Endometrium (tissue), 2 donors: Measurements from ENCODE around the gene CCR3.
"Not testable (repeated sequence)": the region's sequence is repeated elsewhere in the genome, so short reads cannot be mapped to it uniquely, and the experiment has no call there.

Source experiments
- FAIRE-seq: peaks from 2 replicates; lab custom pipeline; 2012; peaks lifted over from hg19 to GRCh38; lab: Jason Lieb, UNC
- donor health status: control.
- donor health status: control.

CCR3 gene

GRCh38 chr3:46242120-46242519 lies at the start of gene CCR3:
Gene CCR3 (plus strand): TSS chr3:46242460. CDS start chr3:46265159, 22,699 bp downstream.
- FAIRE-seq, result no peak

DNA sequence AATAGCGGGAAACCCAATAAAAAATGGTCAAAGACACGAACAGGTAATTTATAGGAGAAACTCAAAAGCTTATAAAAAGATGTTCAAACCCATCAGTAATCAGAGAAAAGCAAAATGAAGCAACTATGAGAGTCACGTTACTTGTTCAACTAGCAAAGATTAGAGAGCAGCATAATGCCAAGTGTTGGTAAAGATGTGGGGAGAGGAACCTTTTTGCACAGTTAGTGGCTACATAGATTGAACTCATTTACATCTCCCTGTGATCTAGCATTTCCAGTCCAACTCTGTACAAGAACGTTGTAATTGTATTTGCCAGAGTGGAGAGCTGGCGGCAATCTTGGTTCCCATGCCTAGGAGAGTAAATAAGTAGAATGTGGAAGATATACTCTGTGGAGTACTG lies 49.3 kb upstream of the CCR3 start:
- no peak for FAIRE-seq

GRCh38 chr3:46193436-46193835 lies 48.8 kb upstream of the CCR3 start:
- FAIRE-seq, result no peak

DNA sequence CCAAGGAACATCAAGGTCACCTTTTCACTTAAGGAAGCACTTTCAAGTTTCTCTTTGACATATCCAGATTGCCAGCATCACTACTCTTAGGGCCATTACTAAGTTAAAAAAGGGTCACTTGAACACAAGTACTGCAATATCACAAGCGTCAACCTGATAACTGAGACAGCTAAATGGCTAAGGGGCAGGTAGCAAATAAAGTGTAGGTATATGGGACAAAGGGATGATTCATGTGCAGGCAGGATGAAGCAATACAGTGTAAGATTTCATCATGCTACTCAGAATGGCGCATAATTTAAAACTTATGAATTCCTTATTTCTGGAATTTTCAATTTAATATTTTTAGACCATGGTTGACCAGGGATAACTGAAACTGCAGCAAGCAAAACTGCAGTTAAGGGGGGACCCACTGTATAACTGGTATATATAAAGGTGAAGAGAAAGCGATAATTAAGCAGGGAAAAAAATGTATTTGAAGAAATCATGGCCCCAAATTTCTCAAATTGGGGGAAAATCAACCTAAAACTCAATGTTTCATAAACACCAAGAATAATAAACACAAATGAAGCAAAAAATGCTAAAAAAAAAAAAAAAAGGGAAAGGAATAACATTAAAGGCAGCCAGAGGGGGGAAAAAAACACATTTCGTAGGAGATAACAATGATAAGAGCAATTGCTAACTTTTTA lies 47.2 kb upstream of the CCR3 start:
- no peak for FAIRE-seq

DNA sequence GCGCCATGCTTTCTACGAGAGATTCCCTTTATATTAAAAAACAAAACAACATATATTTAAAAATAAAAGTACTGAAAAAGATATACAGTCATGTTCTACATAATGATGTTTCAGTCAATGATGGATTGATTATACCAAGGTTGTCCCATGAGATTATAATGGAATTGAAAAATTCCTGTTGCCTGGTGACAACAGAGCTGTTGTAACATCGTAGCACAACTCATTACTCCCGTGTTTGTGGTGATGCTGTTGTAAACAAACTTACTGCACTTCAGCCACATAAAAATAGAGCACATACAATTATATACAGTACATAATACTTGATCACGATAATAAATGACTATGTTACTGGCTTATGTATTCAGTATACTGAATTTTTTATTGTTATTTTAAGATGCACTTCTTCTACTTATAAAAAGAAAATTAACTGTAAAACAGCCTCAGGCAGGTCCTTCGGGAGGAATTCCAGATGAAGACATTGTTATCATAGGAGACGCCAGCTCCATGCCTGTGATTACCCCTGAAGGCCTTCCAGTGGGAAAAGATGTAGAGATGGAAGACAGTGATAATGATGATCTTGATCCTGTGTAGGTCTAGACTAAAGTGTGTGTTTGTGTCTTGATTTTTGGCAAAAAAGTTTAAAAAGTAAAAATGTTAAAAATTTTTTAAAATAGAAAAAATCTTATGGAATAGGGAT lies 45.9 kb upstream of the CCR3 start:
- no peak for FAIRE-seq

- no peak for FAIRE-seq
Observed at GRCh38 chr3:46200211-46200610, 42.0 kb upstream of the CCR3 start.

GRCh38 chr3:46200790-46201189 lies 41.5 kb upstream of the CCR3 start:
- FAIRE-seq, result no peak

DNA sequence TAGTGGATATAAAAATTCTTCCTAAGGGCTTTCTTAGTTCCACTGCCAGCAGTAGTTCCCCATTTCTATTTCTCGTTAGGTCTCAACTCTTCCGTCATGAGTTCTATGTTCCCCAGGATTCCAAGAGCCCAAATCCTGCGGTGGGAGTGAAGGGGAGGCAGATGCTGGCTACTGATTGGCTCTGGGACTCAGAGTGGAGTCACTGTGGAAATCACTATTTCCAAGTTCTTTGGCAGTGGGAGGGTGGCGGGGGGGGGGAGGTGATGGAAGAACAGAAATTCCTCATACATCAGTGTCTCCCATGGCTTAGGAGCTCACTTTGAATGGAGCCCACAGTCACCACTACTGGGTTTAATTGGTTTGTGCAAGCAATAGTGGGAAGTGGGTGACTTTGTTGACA lies 39.7 kb upstream of the CCR3 start:
- no peak for FAIRE-seq

- no peak for FAIRE-seq
Observed at GRCh38 chr3:46203681-46204080, 38.6 kb upstream of the CCR3 start.

- FAIRE-seq, result no peak
Observed at GRCh38 chr3:46205286-46205960, 36.8 kb upstream of the CCR3 start.

DNA sequence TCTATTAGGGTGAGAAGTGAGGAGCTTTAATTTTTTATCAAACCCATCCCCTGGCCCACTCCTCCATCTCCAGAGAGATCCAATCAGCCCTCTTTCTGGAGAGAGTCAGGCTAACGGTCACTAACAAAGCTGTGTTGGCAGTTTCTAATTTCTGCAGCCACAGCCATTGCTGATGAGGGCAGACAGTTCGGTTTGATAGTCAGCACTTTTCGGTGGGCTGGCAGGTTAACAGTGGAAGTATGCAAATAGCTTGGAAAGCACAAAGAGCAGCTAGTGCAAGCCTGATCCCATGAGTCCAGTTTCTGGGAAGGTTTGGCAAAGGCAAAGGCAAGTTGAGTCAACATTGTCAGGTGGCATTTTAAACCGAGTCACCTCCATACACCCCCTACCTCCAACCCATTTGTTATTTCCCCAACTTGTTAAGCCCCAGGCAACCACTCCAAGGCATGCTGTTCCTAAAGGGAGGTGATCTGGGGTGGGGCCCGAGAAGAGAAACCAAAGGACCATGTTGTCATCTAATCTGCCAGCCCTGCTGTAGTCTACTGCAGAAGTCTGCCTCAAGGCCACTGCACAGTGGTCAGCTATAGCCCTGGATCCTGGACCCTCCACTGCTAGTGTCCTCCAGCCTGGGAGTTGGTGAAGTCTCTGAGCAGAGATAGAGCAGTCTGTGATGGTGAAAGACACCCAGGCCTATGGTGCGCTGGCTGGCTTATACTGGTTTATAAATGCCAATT lies 35.8 kb upstream of the CCR3 start:
- FAIRE-seq, result no peak

- not testable (repeated sequence) for FAIRE-seq
Observed at GRCh38 chr3:46207514-46207913, 34.7 kb upstream of the CCR3 start.

- no peak for FAIRE-seq
Observed at GRCh38 chr3:46208167-46208704, 34.0 kb upstream of the CCR3 start, which contains the start of gene CCR1. Gene CCR1 (minus strand): TSS chr3:46208313. CDS start chr3:46204313, 4,000 bp downstream.

- FAIRE-seq, result no peak
Observed at GRCh38 chr3:46209053-46209452, 33.2 kb upstream of the CCR3 start.

GRCh38 chr3:46209746-46210470 lies 32.4 kb upstream of the CCR3 start:
- FAIRE-seq, result no peak

DNA sequence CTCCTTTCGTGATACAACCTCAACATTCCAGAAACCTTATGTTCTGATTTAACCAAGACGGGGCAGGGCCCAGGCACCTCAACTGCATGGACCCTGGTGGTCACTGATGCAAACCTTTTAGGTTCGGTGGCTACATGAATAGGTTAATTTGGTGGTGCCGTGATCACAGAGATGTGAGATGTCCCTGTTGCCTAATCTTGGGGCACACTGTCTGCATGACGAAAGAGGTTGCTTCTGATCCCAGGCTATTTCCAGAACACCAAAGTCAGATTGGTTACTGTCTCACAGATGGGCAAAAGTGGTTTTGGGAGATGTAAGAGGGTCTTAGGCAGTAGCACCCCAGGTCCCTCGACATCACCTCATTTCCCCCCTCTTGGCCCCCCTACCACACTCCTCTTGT lies 30.2 kb upstream of the CCR3 start:
- FAIRE-seq, result no peak

DNA sequence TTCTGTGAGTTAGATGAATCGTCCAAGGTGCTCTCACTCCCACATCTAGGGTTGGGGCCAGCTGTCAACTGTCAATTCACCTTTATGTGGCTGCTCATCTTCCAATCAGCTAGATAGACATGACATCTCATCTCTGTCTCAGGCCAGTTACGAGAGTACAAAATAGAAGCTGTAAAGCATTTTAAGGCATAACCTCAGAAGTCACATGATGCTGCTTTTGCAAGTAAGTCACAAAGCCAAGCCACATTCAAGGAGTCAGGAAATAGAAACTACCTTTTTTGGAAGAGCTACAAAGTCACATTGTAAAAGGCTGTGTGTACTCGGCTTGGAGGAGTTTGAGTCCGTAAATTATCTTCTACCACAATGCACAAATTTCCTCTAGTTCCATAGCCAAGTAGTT lies 29.1 kb upstream of the CCR3 start:
- no peak for FAIRE-seq

DNA sequence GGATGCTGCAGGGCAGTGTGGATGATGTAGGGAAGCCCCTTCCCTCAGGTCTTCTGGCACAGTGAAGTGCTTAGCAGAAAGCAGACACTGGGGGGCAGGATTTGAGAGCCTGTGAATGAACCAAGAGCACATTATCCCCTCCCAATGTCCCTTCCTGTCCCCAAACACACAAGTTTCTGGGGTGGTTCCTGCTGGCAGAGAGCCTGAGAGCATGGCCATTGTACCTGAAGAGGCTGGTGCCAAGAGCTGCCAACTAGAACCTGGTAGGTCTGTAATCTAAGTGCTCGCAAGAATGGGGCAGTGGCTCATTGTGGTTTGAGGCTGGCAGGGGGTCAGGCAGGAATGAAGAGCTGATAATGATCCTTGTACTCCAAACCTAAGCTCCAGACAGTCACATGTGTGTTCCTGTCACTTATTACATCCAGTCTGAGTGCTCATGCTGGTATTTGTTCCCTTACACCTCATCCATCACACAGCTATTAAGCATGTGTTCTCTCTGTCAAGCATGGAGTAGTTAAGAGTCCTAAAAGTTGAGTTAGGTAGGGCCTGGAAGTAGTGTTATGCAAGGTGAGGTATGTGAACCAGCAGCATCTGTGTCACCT lies 27.4 kb upstream of the CCR3 start:
- no peak for FAIRE-seq

GRCh38 chr3:46215810-46216414 lies 26.3 kb upstream of the CCR3 start:
- no peak for FAIRE-seq

GRCh38 chr3:46218196-46218709 lies 24.0 kb upstream of the CCR3 start:
- no peak for FAIRE-seq
